Colon (tissue), 2 donors: ENCODE results near the gene RASA4B.

ENCODE experiments used
- FAIRE-seq: peaks from 2 replicates; lab custom pipeline; 2012; peaks lifted over from hg19 to GRCh38; lab: Jason Lieb, UNC
- donor health status: control.
- donor health status: control.

RASA4B gene

DNA sequence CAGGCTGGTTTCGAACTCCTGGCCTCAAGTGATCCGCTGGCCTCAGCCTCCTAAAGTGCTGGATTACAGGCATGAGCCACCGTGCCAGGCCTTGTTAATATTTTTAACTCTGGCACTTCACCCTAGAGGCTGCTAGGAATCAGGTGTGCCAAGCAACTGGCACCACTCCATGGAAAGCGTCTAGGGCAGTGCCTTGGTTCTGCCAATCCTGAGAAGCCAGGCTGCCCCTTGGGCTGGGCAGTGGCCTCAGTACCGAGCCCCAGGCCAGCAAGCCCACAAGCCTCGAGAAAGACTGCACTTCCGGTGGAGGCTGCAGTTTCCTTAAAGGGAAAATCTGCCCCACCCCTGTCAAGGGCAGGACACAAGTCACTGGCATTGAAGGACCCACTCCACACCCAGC, 64.3 kb downstream of the RASA4B start:
- no peak for FAIRE-seq

DNA sequence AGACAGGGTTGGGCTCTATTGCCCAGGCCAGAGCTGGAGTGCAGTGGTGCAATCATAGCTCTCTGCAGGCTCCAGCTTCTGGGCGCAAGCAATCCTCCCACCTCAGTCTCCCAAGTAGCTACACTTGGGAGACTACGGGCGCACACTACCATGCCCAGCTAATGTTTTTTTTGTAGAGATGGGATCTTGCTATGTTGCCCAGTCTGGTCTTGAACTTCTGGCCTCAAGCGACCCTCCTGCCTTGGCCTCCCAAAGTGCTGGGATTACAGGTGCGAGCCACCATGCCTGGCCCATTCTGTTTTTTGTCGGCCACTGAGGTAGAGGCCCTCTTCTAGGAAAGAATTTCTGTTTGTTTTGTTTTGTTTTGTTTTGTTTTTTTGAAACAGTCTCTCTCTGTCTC, 65.1 kb downstream of the RASA4B start:
- FAIRE-seq: no peak

DNA sequence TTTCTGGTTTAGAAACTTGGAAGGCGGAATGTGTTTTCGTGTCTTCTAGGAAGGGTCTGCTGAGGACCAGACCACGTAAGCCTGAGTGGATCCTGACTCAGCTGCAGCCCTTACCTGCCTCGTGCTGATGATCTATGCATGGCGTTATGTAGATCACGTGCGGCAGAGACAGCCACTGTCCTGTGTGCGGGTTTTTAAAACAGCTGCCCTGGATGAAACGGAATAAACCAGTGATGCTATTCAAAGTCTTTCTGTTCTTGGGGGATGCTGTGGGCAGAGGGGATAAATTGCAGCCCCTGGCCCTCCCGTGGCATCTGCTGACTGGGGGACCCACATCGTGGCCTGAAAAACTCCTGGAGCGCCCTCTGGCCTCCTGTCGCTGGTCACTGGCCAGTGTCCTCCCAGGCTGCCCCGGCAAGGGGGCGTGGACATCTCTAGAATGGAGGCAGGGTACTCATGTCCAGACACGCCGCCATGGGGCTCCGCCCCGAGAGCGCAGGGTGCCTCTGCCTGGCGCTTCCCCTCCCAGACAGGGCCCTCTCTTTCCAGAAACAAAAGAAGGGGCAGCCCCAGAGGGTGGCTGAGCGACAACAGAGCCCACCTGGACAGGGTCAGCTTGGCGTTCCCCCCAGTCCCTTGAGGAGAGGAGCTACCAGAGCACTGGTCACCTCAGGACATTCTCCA, 66.1 kb downstream of the RASA4B start:
- FAIRE-seq: no peak

DNA sequence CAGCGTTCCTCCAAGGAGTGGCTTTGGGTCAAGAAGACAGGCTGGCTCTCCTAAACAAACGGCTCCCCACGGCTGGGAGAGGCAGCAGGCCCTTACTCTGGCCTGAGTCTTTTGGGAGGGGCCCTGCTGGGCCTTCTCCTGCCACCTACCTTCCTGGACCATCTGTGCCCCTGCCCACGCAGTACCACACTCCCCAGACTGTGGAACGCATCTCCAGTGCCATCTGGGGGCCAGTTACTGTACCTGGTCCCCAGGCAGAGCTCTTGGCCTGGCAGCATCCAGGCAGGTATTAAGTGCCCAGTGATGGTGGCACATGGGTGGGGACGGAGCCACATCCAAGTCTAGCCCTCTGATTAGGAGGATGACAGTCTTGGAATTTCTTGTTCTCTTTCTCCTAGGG, 67.3 kb downstream of the RASA4B start:
- FAIRE-seq: no peak

DNA sequence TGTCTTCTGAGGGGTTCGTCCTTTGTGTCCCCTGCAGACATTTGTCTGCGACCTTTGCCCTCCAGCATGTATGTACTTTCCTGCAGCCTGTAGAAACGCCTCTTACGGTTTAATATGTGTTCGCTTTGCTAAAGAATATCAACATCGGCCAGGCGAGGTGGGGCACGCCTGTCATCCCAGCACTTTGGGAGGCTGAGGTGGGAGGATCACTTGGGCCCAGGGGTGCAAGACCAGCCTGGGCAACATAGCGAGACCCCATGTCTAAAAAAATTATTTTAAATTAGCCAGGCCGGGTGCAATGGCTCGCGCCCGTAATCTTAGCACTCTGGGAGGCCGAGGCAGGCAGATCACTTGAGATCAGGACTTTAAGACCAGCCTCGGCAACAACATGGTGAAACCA, 68.4 kb downstream of the RASA4B start:
- no peak for FAIRE-seq

DNA sequence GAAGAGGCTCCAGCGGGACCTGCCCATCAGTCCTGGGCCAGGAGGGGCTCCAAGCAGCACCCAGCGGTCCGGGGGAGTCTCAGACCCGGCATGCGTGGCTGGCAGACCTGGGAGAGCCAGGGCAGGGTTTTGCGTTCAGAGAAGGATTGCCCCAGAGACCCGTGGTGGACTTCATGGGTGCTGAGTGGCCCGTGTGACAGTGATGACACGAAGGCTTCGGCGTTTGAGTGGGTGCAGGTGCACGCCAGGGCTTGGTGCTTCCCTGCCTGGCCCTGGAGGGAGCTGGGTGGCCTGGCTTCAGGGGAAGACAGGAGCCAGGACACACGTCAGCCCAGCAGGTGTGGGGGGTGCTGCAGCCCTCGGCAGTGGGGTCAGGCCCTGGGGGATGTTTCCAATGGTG, 70.3 kb downstream of the RASA4B start:
- no peak for FAIRE-seq

DNA sequence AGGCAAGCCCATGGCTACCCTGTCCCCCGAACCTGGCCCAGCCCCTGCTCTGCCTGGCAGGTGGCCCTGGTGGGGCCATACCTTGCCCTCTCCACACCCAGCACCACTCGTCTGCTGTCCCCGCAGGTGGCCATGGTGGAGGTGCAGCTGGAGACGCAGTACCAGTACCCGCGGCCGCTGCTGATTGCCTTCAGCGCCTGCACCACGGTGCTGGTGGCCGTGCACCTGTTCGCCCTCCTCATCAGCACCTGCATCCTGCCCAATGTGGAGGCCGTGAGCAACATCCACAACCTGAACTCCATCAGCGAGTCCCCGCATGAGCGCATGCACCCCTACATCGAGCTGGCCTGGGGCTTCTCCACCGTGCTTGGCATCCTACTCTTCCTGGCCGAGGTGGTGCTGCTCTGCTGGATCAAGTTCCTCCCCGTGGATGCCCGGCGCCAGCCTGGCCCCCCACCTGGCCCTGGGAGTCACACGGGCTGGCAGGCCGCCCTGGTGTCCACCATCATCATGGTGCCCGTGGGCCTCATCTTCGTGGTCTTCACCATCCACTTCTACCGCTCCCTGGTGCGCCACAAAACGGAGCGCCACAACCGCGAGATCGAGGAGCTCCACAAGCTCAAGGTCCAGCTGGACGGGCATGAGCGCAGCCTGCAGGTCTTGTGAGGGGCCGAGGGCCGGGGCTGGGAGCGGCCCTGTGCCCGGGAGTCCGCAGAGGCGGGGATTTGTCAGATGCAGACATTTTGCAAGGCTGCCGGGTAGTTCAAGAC, 71.0 kb downstream of the RASA4B start:
- no peak for FAIRE-seq

DNA sequence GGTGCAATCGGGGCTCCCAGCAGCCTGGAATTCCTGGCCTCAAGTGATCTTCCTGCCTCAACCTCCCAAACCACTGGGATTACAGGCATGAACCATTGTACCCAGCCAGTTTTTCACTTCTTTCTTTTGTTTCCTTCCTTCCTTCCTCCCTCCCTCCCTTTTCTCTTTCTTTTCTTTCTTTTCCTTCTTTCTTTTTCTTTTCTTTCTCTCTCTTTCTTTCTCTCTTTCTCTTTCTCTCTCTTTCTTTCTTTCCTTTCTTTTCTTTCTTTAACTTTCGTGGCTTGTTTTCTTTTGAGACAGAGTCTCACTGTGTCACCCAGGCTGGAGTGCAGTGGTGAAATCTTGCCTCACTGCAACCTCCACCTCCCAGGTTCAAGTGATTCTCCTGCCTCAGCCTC, 71.9 kb downstream of the RASA4B start:
- no peak for FAIRE-seq

DNA sequence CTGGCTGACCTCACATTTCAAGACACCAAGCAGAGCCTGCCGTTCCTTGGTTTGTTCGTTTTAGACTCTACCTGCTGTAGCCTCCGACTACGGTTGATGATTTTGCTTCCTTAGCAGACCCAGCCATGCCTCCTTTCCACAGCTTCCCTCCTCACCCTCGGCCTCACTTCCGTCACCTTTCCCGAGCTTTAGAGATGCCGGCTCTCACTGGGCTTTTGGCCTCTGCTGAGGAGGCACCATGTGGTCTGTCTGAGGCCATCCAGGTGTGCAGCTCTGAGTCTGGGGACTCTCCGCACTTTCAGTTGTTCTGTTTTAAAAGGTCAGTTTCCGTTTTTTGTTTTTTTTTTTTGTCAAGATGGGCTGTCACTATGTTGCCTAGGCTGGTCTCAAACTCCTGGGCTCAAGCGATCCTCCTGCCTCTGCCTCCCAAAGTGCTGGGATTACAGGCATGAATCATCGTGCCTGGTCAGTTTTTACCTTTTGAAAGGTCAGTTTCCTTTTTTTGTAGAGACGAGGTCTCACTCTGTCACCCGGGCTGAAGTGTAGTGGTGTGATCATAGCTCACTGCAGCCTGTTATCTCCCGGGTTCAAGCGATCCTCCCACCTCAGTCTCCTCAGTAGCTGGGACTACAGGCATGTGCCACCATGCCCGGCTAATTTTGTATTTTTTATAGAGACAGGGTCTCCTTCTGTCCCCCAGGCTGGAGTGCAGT, 72.5 kb downstream of the RASA4B start:
- no peak for FAIRE-seq

DNA sequence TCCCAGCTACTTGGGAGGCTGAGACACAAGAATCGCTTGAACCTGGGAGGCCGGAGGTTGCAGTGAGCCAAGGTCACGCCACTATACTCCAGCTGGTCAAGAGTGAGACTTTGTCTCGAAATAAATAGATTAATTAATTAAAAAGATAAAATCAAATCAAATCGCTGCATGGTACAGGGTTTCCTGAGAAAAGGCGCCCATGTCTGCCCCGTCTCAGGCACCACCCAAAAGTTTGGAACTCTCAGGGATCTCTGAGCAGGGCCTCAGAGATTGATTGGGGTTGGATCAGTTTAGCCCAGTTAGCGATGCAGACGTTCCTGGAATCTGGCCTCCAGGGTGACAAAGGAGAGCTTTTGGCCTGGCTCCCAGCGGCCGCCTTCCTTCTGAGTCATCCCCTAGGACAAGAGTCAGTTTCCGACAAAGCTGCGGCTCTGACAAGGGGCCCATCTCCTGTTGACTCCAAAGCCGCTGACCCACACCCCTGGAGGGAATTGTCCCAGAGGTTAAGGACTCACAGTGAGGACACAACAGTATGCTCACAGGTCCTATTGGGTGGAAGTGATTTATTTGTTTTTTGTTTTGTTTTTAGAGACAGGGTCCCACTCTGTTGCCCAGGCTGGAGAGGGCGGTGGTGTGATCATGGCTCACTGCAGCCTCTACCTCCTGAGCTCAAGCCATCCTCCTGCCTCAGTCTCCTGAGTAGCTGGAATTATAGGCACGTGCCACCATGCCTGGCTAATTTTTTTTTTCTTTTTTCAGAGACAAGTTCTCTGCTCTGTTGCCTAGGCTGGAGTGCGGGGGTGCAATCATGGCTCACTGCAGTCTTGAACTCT, 77.4 kb downstream of the RASA4B start:
- no peak for FAIRE-seq

DNA sequence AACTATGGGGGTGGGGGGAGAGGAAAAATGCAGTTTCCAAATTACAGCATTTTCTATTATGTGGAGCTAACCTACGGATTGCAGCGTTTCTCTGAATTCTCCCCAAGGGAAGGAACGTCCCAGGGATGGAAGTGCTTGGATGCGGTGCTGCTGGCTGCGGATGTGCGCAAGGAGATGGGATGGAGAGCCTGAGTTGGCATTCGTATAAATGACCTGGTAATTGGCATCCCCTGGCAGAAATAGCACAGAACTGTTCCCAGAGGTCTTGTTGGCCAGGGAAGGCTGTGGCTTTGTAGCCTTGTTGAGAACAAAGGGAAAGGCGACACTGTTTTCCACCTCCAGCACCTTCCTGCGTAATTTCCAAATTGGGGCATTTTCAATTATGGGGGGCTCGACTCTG, 81.5 kb downstream of the RASA4B start:
- no peak for FAIRE-seq

DNA sequence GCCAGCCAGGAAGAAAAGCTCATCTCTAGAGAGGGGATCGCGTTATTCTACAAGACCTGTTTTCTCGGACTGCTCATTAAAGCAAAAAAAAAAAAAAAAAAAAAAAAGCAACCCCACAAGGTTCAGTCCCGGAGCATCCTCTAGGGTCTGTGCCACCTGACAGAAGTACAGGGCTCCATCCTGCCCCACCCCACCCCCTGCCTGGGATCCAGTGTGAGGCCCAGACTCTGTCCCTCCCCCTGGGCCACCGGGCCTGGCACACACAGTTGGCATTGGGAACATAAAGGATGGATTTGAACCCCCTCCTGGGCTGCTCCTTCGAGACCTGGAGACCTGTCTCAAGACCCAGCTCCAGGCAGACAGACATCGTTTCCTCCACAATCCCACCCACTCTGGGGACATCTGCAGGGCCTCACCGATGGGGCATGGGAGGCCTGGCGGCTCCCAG, 83.5 kb downstream of the RASA4B start:
- no peak for FAIRE-seq

DNA sequence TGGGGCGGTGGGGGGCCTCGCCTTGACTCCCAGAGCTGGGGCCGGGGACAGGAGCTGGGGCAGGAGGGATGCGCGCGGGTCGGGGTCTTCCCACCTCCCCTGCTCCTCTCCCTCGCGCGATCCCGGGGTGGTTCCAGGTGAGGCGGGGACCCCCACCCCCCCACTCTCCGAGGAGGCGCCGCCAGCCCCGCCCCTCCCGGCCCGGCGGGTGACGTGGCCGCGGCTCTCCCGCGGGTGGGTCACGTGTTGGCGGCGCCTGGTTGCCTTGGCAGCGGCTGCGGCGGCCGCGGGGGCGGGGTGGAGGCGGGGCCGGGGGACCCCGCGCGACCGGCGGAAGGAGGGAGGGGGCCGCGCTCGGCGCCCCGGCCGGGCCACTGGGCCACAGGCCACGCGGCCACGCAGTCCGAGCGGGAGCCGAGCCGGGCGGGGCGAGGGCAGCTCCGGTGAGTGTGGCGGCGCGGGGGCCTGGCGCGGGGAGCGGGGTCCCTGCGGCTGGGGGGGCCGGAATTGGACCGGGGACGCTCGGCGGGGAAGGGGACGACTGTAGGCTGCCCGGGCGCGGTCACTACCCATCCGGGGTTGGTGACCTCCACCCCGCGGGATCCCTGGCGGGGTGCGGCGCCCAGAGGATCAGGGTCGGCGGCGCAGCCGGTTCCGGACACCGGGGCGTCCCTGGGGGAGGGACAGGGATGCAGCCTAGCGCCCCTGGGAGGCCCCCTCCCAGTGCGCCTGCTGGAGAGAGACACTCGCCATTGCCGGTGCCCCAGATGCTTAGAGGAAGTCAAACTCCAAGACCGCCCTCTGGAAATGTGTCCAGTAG, 84.1 kb downstream of the RASA4B start, which contains the start of gene ORAI2:
ORAI2 (plus strand) TSS at position 357 of the 820 bp plus-strand sequence. CDS start 5,382 bp downstream, outside the sequence.
- no peak for FAIRE-seq
